ENCODE results near the gene TSSK2.

The TSSK2 gene

GRCh38 chr22:19172213-19173046 lies 41.3 kb downstream of the TSSK2 start:
- Histone ChIP-seq H3K4me3 (ENCODE audit: extremely low read depth, insufficient read depth, low read length, poor library complexity, severe bottlenecking) (peak overlapping the region; percentile 98), H3K9me3 (ENCODE audit: control insufficient read depth, low read length) (no peaks in the 10 kb centered on the region), H3K36me3 (ENCODE audit: control insufficient read depth, insufficient read depth, low read length) (peaks cover 32% of the 10 kb centered on the region), H3K4me1 (ENCODE audit: control insufficient read depth, insufficient read depth, low read length, poor library complexity, severe bottlenecking) (peaks cover 55% of the 10 kb centered on the region), H3K27ac (ENCODE audit: low read depth, low read length, severe bottlenecking) (no peak overlapping the region)
- 40 to 44% methylated on average over 10 to 13 of the region's 13 CpGs for WGBS, 2 experiments (ENCODE audit: insufficient coverage in 2 of 2)

GRCh38 chr22:19173047-19174035 lies 42.2 kb downstream of the TSSK2 start:
- Histone ChIP-seq H3K27ac (ENCODE audit: low read depth, low read length, severe bottlenecking) (no peak overlapping the region), H3K9me3 (ENCODE audit: control insufficient read depth, low read length) (no peaks in the 10 kb centered on the region), H3K4me1 (ENCODE audit: control insufficient read depth, insufficient read depth, low read length, poor library complexity, severe bottlenecking) (peaks cover 53% of the 10 kb centered on the region), H3K4me3 (ENCODE audit: extremely low read depth, insufficient read depth, low read length, poor library complexity, severe bottlenecking) (peak overlapping the region; percentile 98), H3K36me3 (ENCODE audit: control insufficient read depth, insufficient read depth, low read length) (peaks cover 32% of the 10 kb centered on the region)
- 93 to 96% methylated on average over 15 to 16 of the region's 19 CpGs for WGBS, 2 experiments (ENCODE audit: insufficient coverage in 2 of 2)

GRCh38 chr22:19174106-19175025 lies 43.3 kb downstream of the TSSK2 start:
- Histone ChIP-seq H3K4me3 (ENCODE audit: extremely low read depth, insufficient read depth, low read length, poor library complexity, severe bottlenecking) (no peak overlapping the region), H3K27ac (ENCODE audit: low read depth, low read length, severe bottlenecking) (peak overlapping the region; percentile 69), H3K36me3 (ENCODE audit: control insufficient read depth, insufficient read depth, low read length) (peaks cover 32% of the 10 kb centered on the region), H3K4me1 (ENCODE audit: control insufficient read depth, insufficient read depth, low read length, poor library complexity, severe bottlenecking) (peaks cover 53% of the 10 kb centered on the region), H3K9me3 (ENCODE audit: control insufficient read depth, low read length) (no peaks in the 10 kb centered on the region)
- WGBS, 2 experiments (ENCODE audit: insufficient coverage in 2 of 2): 63 to 79% methylated on average over 6 to 11 of the region's 14 CpGs

- H3K4me1 ChIP-seq (ENCODE audit: control insufficient read depth, insufficient read depth, low read length, poor library complexity, severe bottlenecking): peaks cover 53% of the 10 kb centered on the region
- H3K36me3 ChIP-seq (ENCODE audit: control insufficient read depth, insufficient read depth, low read length): peaks cover 32% of the 10 kb centered on the region
- no peak overlapping the region for H3K4me3 ChIP-seq (ENCODE audit: extremely low read depth, insufficient read depth, low read length, poor library complexity, severe bottlenecking)
- peak overlapping the region; percentile 69 for H3K27ac ChIP-seq (ENCODE audit: low read depth, low read length, severe bottlenecking)
- 93 to 98% methylated on average over 5 to 6 of the region's 7 CpGs for WGBS, 2 experiments (ENCODE audit: insufficient coverage in 2 of 2)
- no peaks in the 10 kb centered on the region for H3K9me3 ChIP-seq (ENCODE audit: control insufficient read depth, low read length)
Observed at GRCh38 chr22:19175026-19175601, 44.0 kb downstream of the TSSK2 start.

- no peak overlapping the region for H3K4me3 ChIP-seq (ENCODE audit: extremely low read depth, insufficient read depth, low read length, poor library complexity, severe bottlenecking)
- peak overlapping the region; percentile 69 for H3K27ac ChIP-seq (ENCODE audit: low read depth, low read length, severe bottlenecking)
- H3K9me3 ChIP-seq (ENCODE audit: control insufficient read depth, low read length): no peaks in the 10 kb centered on the region
- peaks cover 32% of the 10 kb centered on the region for H3K36me3 ChIP-seq (ENCODE audit: control insufficient read depth, insufficient read depth, low read length)
- peaks cover 51% of the 10 kb centered on the region for H3K4me1 ChIP-seq (ENCODE audit: control insufficient read depth, insufficient read depth, low read length, poor library complexity, severe bottlenecking)
- WGBS, 2 experiments (ENCODE audit: insufficient coverage in 2 of 2): 91 to 92% methylated on average over 14 to 19 of the region's 21 CpGs
Observed at GRCh38 chr22:19175602-19176174, 44.6 kb downstream of the TSSK2 start.

- peaks cover 49% of the 10 kb centered on the region for H3K4me1 ChIP-seq (ENCODE audit: control insufficient read depth, insufficient read depth, low read length, poor library complexity, severe bottlenecking)
- H3K27ac ChIP-seq (ENCODE audit: low read depth, low read length, severe bottlenecking): no peak overlapping the region
- peaks cover 32% of the 10 kb centered on the region for H3K36me3 ChIP-seq (ENCODE audit: control insufficient read depth, insufficient read depth, low read length)
- WGBS, 2 experiments (ENCODE audit: insufficient coverage in 2 of 2): 79 to 80% methylated on average over 9 of the region's 12 CpGs
- peak overlapping the region; percentile 79 for H3K4me3 ChIP-seq (ENCODE audit: extremely low read depth, insufficient read depth, low read length, poor library complexity, severe bottlenecking)
- H3K9me3 ChIP-seq (ENCODE audit: control insufficient read depth, low read length): no peaks in the 10 kb centered on the region
Observed at GRCh38 chr22:19176175-19176643, 45.1 kb downstream of the TSSK2 start.

- Histone ChIP-seq H3K4me3 (ENCODE audit: extremely low read depth, insufficient read depth, low read length, poor library complexity, severe bottlenecking) (peak overlapping the region; percentile 79), H3K27ac (ENCODE audit: low read depth, low read length, severe bottlenecking) (no peak overlapping the region), H3K4me1 (ENCODE audit: control insufficient read depth, insufficient read depth, low read length, poor library complexity, severe bottlenecking) (peaks cover 49% of the 10 kb centered on the region), H3K9me3 (ENCODE audit: control insufficient read depth, low read length) (no peaks in the 10 kb centered on the region), H3K36me3 (ENCODE audit: control insufficient read depth, insufficient read depth, low read length) (peaks cover 32% of the 10 kb centered on the region)
- 88 to 96% methylated on average over 6 to 8 of the region's 12 CpGs for WGBS, 2 experiments (ENCODE audit: insufficient coverage in 2 of 2)
Observed at GRCh38 chr22:19176732-19177131, 45.6 kb downstream of the TSSK2 start.

- WGBS, 2 experiments (ENCODE audit: insufficient coverage in 2 of 2): 31 to 32% methylated on average over 50 to 53 of the region's 55 CpGs
- Histone ChIP-seq H3K27ac (ENCODE audit: low read depth, low read length, severe bottlenecking) (no peak overlapping the region), H3K9me3 (ENCODE audit: control insufficient read depth, low read length) (no peaks in the 10 kb centered on the region), H3K4me3 (ENCODE audit: extremely low read depth, insufficient read depth, low read length, poor library complexity, severe bottlenecking) (peak overlapping the region; percentile 79), H3K4me1 (ENCODE audit: control insufficient read depth, insufficient read depth, low read length, poor library complexity, severe bottlenecking) (peaks cover 48% of the 10 kb centered on the region), H3K36me3 (ENCODE audit: control insufficient read depth, insufficient read depth, low read length) (peaks cover 32% of the 10 kb centered on the region)
Observed at GRCh38 chr22:19177164-19178064, 46.3 kb downstream of the TSSK2 start.

All from mesodermal cell (in vitro differentiated cells).